Stimulated activated naive B cell treated with anti-CD40 and anti-IgM and Interleukin-4, amounts not matched to agents 10 μg/mL and 1 μg/mL and 100 μg/mL, for 72 hours (primary cell): ENCODE results near the gene RASGEF1C.
"Not testable (repeated sequence)": the region's sequence is repeated elsewhere in the genome, so short reads cannot be mapped to it uniquely, and the experiment has no call there.

Experiments
- ATAC-seq, 2 donors: fragments of 150-1000 bp; cut with Tn5 transposase; replicated peaks; 2 replicates each; pipeline ENCODE4 v1.10.0; 2021; ENCODE audit warnings: moderate library complexity in 1 of 2
- DNase-seq: peaks from one replicate; pipeline ENCODE4 v3.0.0; 2021
- H3K27ac Mint-ChIP-seq: one replicate; pipeline ENCODE4 v1.8.0; 2022; ENCODE audit warnings: mild to moderate bottlenecking, mixed read lengths
- H3K27me3 Mint-ChIP-seq, 2 donors: one replicate each; pipeline ENCODE4 v1.8.0; 2022; ENCODE audit warnings: mixed read lengths in 2 of 2
- H3K36me3 Mint-ChIP-seq, 2 donors: one replicate each; pipeline ENCODE4 v1.8.0; 2022; ENCODE audit warnings: mixed read lengths in 2 of 2, mild to moderate bottlenecking in 1 of 2
- H3K4me1 Mint-ChIP-seq, 2 donors: one replicate each; pipeline ENCODE4 v1.8.0; 2022; ENCODE audit warnings: mixed read lengths in 2 of 2, mild to moderate bottlenecking in 1 of 2
- H3K4me3 Mint-ChIP-seq, 2 donors: one replicate each; pipeline ENCODE4 v1.8.0; 2022; ENCODE audit warnings: mild to moderate bottlenecking in 2 of 2, mixed read lengths in 2 of 2, moderate library complexity in 1 of 2
- H3K9me3 Mint-ChIP-seq, 2 donors: one replicate each; pipeline ENCODE4 v1.8.0; 2022; ENCODE audit warnings: mixed read lengths in 2 of 2, mild to moderate bottlenecking in 1 of 2

RASGEF1C gene

GRCh38 chr5:180098991-180099732, 109.8 kb downstream of the RASGEF1C start:
- H3K4me1 Mint-ChIP-seq: no peaks in the 10 kb centered on the region
- H3K9me3 Mint-ChIP-seq: no peaks in the 10 kb centered on the region
- no peaks in the 10 kb centered on the region for H3K36me3 Mint-ChIP-seq
- peaks cover 16 to 44% of the 10 kb centered on the region in 2 donors for H3K27me3 Mint-ChIP-seq
- no peak overlapping the region for H3K27ac Mint-ChIP-seq
- no peak overlapping the region for H3K4me3 Mint-ChIP-seq
- ATAC-seq: no peak
- no peak for DNase-seq

DNA sequence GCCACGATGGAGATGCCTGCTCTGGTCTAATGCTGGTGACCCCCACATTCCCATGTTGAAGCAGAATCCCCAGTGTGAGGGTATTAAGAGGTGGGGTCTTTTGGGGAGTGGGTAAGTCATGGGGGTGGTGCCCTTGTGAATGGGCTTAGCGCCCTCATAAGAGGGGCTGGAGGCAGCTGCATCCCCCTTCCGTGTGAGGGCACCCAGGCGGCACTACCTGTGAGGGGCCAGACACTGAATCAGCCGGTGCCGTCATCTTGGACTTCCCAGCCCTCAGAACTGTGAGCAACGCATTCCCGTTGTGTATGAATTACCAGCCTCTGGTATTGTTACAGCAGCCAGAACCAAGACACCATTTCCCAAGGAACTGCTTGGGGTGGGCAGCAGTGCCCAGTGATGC, 110.5 kb downstream of the RASGEF1C start:
- no peak for DNase-seq
- Mint-ChIP-seq H3K4me1 (peaks cover 3 to 5% of the 10 kb centered on the region in 2 donors), H3K36me3 (no peaks in the 10 kb centered on the region), H3K27ac (no peak overlapping the region), H3K27me3 (peaks cover 21 to 43% of the 10 kb centered on the region in 2 donors), H3K9me3 (no peaks in the 10 kb centered on the region), H3K4me3 (no peak overlapping the region)
- no peak for ATAC-seq

DNA sequence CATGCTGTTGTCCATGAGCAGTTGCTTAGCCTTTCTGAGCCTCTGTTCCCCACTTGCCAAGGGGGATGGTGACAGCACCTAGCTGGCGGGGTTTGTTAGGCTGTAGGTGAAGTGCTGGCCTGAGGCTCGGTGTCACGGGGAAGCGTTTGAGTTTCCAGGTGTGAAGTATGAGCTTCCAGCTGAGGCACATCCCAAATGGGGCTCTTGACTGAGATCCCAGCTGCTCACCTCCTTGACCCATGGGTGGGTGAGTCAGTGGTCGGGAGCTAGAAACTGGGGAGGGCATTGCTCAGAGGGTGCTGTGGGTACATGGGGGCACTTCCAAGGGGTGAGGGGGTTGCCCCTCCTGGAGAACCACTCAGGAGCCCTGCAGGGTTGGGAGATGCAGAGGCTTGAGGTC, 111.1 kb downstream of the RASGEF1C start:
- H3K4me3 Mint-ChIP-seq: no peak overlapping the region
- H3K36me3 Mint-ChIP-seq: no peaks in the 10 kb centered on the region
- DNase-seq: no peak
- no peak for ATAC-seq
- peaks cover 5 to 7% of the 10 kb centered on the region in 2 donors for H3K4me1 Mint-ChIP-seq
- H3K27ac Mint-ChIP-seq: no peak overlapping the region
- H3K27me3 Mint-ChIP-seq: peaks cover 23 to 37% of the 10 kb centered on the region in 2 donors
- no peaks in the 10 kb centered on the region for H3K9me3 Mint-ChIP-seq

GRCh38 chr5:180097163-180097894, 111.7 kb downstream of the RASGEF1C start:
- peaks cover 25 to 33% of the 10 kb centered on the region in 2 donors for H3K27me3 Mint-ChIP-seq
- H3K4me1 Mint-ChIP-seq: peaks cover 6 to 7% of the 10 kb centered on the region in 2 donors
- H3K27ac Mint-ChIP-seq: no peak overlapping the region
- DNase-seq (no peak), ATAC-seq (no peak)
- no peak overlapping the region for H3K4me3 Mint-ChIP-seq
- H3K9me3 Mint-ChIP-seq: no peaks in the 10 kb centered on the region
- no peaks in the 10 kb centered on the region for H3K36me3 Mint-ChIP-seq

DNA sequence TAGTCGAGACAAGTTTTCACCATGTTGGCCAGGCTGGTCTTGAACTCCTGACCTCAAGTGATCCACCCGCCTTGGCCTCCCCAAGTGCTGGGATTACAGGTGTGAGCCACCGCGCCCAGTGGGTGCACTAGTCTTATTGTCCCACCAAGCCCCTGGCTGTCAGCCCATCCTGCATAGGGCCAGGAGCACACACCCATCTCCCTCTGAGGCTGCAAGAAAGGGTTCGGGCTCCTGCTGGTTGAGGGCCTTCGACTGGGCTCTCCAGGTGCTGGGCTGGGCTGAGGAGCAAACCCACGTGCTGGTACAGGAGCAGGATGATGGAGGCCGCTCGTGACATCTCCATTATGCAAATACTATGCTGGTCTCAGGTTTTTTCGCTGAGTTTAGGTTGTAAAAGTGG, 112.4 kb downstream of the RASGEF1C start:
- Mint-ChIP-seq H3K36me3 (no peaks in the 10 kb centered on the region), H3K4me1 (peaks cover 6 to 7% of the 10 kb centered on the region in 2 donors), H3K27ac (peak overlapping the region; percentile 31), H3K9me3 (no peaks in the 10 kb centered on the region), H3K27me3 (peaks cover 25 to 33% of the 10 kb centered on the region in 2 donors), H3K4me3 (no peak overlapping the region)
- DNase-seq: no peak
- ATAC-seq: no peak

- H3K27ac Mint-ChIP-seq: no peak overlapping the region
- no peaks in the 10 kb centered on the region for H3K36me3 Mint-ChIP-seq
- H3K9me3 Mint-ChIP-seq: no peaks in the 10 kb centered on the region
- ATAC-seq (no peak), DNase-seq (no peak)
- H3K4me1 Mint-ChIP-seq: peaks cover 9 to 12% of the 10 kb centered on the region in 2 donors
- peaks cover 25 to 33% of the 10 kb centered on the region in 2 donors for H3K27me3 Mint-ChIP-seq
- H3K4me3 Mint-ChIP-seq: no peak overlapping the region
Observed at GRCh38 chr5:180095545-180095944, 113.5 kb downstream of the RASGEF1C start.

- H3K27ac Mint-ChIP-seq: no peak overlapping the region
- no peaks in the 10 kb centered on the region for H3K9me3 Mint-ChIP-seq
- ATAC-seq (no peak), DNase-seq (no peak)
- no peaks in the 10 kb centered on the region for H3K36me3 Mint-ChIP-seq
- peaks cover 11 to 12% of the 10 kb centered on the region in 2 donors for H3K4me1 Mint-ChIP-seq
- no peak overlapping the region for H3K4me3 Mint-ChIP-seq
- peaks cover 25 to 33% of the 10 kb centered on the region in 2 donors for H3K27me3 Mint-ChIP-seq
Observed at GRCh38 chr5:180093651-180094382, 115.2 kb downstream of the RASGEF1C start.

DNA sequence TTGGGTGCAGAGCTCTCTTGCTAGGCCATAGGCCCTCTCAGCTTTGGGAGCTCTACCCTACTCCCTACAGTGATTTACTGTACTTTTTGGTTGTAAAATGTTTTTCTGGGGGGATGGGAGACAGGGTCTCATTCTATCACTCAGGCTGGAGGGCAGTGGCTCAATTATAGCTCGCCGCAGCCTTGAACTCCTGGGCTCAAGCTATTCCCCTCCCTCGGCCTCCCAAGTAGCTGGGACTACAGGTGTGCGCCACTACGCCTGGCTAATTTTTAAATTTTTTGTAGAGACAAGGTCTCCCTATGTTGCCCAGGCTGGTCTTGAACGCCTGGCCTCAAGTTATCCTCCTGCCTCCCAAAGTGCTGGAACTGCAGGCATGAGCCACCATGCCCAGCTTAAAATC, 115.8 kb downstream of the RASGEF1C start:
- Mint-ChIP-seq H3K4me3 (no peak overlapping the region), H3K4me1 (peaks cover 11 to 12% of the 10 kb centered on the region in 2 donors), H3K9me3 (no peaks in the 10 kb centered on the region), H3K36me3 (no peaks in the 10 kb centered on the region), H3K27ac (no peak overlapping the region), H3K27me3 (peaks cover 25 to 31% of the 10 kb centered on the region in 2 donors)
- no peak for ATAC-seq
- DNase-seq: no peak

GRCh38 chr5:180090769-180091546, 118.1 kb downstream of the RASGEF1C start:
- Mint-ChIP-seq H3K36me3 (no peaks in the 10 kb centered on the region), H3K27ac (no peak overlapping the region), H3K4me3 (peak overlapping the region; percentile 86 to 89), H3K4me1 (peaks cover 11 to 12% of the 10 kb centered on the region in 2 donors), H3K27me3 (peaks cover 14 to 16% of the 10 kb centered on the region in 2 donors), H3K9me3 (no peaks in the 10 kb centered on the region)
- no peak for DNase-seq
- peak in 1 of 2 donors; percentile 44 for ATAC-seq

- DNase-seq: peak; percentile 75
- no peaks in the 10 kb centered on the region for H3K36me3 Mint-ChIP-seq
- no peaks in the 10 kb centered on the region for H3K9me3 Mint-ChIP-seq
- H3K4me3 Mint-ChIP-seq: peak overlapping the region; percentile 86 to 89
- peak overlapping the region; percentile 89 for H3K27ac Mint-ChIP-seq
- peak; percentile 91 to 94 for ATAC-seq
- peaks cover 8 to 14% of the 10 kb centered on the region in 2 donors for H3K27me3 Mint-ChIP-seq
- peaks cover 12 to 13% of the 10 kb centered on the region in 2 donors for H3K4me1 Mint-ChIP-seq
Observed at GRCh38 chr5:180090098-180090768, 118.8 kb downstream of the RASGEF1C start.

DNA sequence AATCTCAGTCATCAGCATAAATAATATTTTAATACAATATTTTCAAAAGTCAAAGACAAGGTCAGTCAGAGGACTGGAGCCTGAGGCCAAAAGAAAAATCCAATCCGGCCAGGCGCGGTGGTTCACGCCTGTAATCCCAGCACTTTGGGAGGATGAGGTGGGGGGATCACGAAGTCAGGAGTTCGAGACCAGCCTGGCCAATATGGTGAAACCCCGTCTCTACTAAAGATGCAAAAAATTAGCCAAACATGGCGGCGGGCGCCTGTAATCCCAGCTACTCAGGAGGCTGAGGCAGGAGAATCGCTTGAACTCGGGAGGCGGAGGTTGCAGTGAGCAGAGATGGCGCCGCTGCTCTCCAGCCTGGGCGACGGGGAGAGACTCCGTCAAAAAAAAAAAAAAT, 119.4 kb downstream of the RASGEF1C start:
- Mint-ChIP-seq H3K4me1 (peaks cover 12 to 13% of the 10 kb centered on the region in 2 donors), H3K4me3 (peak overlapping the region; percentile 65 to 89)
- not testable (repeated sequence) for ATAC-seq, DNase-seq, H3K27ac Mint-ChIP-seq, H3K36me3 Mint-ChIP-seq, H3K27me3 Mint-ChIP-seq, H3K9me3 Mint-ChIP-seq

DNA sequence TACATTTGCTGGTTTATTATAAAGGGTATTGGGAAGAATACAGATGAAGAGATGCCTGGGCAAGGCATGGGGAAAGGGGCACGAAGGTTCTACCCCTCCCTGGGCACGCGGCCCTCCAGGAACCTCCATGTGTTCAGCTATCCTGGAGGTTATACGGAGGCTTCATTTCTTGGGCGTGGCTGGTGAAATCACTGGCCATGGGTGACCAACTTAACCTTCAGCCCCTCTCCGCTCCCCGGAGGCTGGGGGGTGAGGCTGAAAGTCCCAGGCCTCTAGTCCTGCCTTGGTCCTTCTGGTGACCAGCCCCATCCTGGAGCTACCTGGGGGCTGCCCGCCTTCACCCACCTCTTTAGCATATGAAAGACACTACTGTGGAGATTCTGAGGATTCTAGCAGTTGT, 120.5 kb downstream of the RASGEF1C start:
- Mint-ChIP-seq H3K4me3 (no peak overlapping the region), H3K9me3 (no peaks in the 10 kb centered on the region), H3K36me3 (no peaks in the 10 kb centered on the region), H3K27me3 (peaks cover under 1 to 12% of the 10 kb centered on the region in 2 donors), H3K4me1 (peaks cover 8 to 10% of the 10 kb centered on the region in 2 donors), H3K27ac (no peak overlapping the region)
- no peak for ATAC-seq
- DNase-seq: no peak

- Mint-ChIP-seq H3K9me3 (no peaks in the 10 kb centered on the region), H3K36me3 (no peaks in the 10 kb centered on the region), H3K4me1 (peaks cover 5 to 7% of the 10 kb centered on the region in 2 donors), H3K27ac (no peak overlapping the region), H3K4me3 (no peak overlapping the region), H3K27me3 (peaks cover 9% of the 10 kb centered on the region in 2 donors)
- DNase-seq (no peak), ATAC-seq (no peak)
Observed at GRCh38 chr5:180086816-180087399, 122.1 kb downstream of the RASGEF1C start.
